Peyer's patch (tissue), 4 donors: Measurements from ENCODE around the gene SEC24B. TPM values are rescaled to one million over a fixed set of nuclear protein-coding genes. Genes with fewer than 3 reads are reported as not detected.
A peak's percentile ranks its signal among the peaks of the same experiment; 100 is the strongest.

Source experiments
- DNase-seq, 3 donors: peaks; one replicate each; pipeline ENCODE4 v3.0.0-alpha.2; 2017 to 2019
- H3K27ac ChIP-seq, 4 donors: fragments of 200-600 bp; sonication (generic); one replicate each; pipeline ENCODE4 v1.5.1; 2016 to 2019
- H3K27me3 ChIP-seq, 2 donors: fragments of 200-600 bp; sonication (generic); one replicate each; pipeline ENCODE4 v1.5.1; 2019
- H3K36me3 ChIP-seq, 3 donors: fragments of 200-600 bp; sonication (generic); one replicate each; pipeline ENCODE4 v1.5.1; 2016 to 2019
- H3K4me1 ChIP-seq, 4 donors: fragments of 200-600 bp; sonication (generic); one replicate each; pipeline ENCODE4 v1.5.1; 2016 to 2019
- H3K4me3 ChIP-seq, 4 donors: fragments of 200-600 bp; sonication (generic); 1 replicate in 3 of 4; 2 replicates in 1 of 4; pipeline ENCODE4 v1.5.1; 2016 to 2019; ENCODE audit warnings: mild to moderate bottlenecking in 1 of 4
- H3K9me3 ChIP-seq, 4 donors: fragments of 200-600 bp; sonication (generic); one replicate each; pipeline ENCODE4 v1.5.1; 2016 to 2019; ENCODE audit warnings: mild to moderate bottlenecking in 1 of 4
- CTCF ChIP-seq, 6 experiments: fragments of 450-650 bp in 4 of 6; fragments of 200-600 bp in 2 of 6; sonication (generic) in 1 of 6; IDR thresholded peaks; one replicate each; pipeline ENCODE4 v1.5.1; 2017 to 2019; ENCODE audit warnings: antibody characterized with exemption in 6 of 6, mild to moderate bottlenecking in 3 of 6, moderate library complexity in 1 of 6
- POLR2A ChIP-seq, 2 donors: fragments of 450-650 bp; IDR thresholded peaks; one replicate each; pipeline ENCODE4 v1.5.1; 2017; ENCODE audit warnings: antibody characterized with exemption in 2 of 2, mild to moderate bottlenecking in 2 of 2, moderate library complexity in 2 of 2
- total RNA-seq, 4 donors: library from RNA; depleted of rRNA; stranded (reverse); fragments of >200 nt; gene quantifications; one replicate each; pipeline ENCODE4 v1.1.0, GENCODE V29; 2016

SEC24B gene
- total RNA-seq, 4 donors from 2014 or later: 24.4 to 40.4 (median 34.9) TPM

GRCh38 chr4:109432696-109433095 is 919 bp upstream of the SEC24B start:
- TF ChIP-seq POLR2A (IDR thresholded peaks at IDR 0.05) (no peak), CTCF (IDR thresholded peaks at IDR 0.05) (no peak)
- no peak for DNase-seq
- H3K27ac ChIP-seq: peak overlapping the region; percentile 88 to 99 (median 90)
- no peaks in the 10 kb centered on the region for H3K36me3 ChIP-seq
- no peaks in the 10 kb centered on the region for H3K27me3 ChIP-seq
- H3K4me1 ChIP-seq: peaks cover 0 to 37% (median 7%) of the 10 kb centered on the region in 4 donors
- peak overlapping the region; percentile 80 to 96 (median 88) for H3K4me3 ChIP-seq
- no peaks in the 10 kb centered on the region for H3K9me3 ChIP-seq

GRCh38 chr4:109434007-109434971 is 674 bp downstream of the SEC24B start:
- TF ChIP-seq CTCF (IDR thresholded peaks at IDR 0.05) (no peak), POLR2A (IDR thresholded peaks at IDR 0.05) (no peak)
- Histone ChIP-seq H3K27me3 (no peaks in the 10 kb centered on the region), H3K4me3 (peak overlapping the region; percentile 80 to 96 (median 88)), H3K36me3 (no peaks in the 10 kb centered on the region), H3K27ac (peak overlapping the region; percentile 88 to 99 (median 90)), H3K9me3 (no peaks in the 10 kb centered on the region), H3K4me1 (peaks cover 0 to 37% (median 7%) of the 10 kb centered on the region in 4 donors)
- peak; percentile 28 to 64 (median 57) for DNase-seq

- no peaks in the 10 kb centered on the region for H3K36me3 ChIP-seq
- DNase-seq: no peak
- peaks cover 0 to 37% (median 7%) of the 10 kb centered on the region in 4 donors for H3K4me1 ChIP-seq
- H3K9me3 ChIP-seq: no peaks in the 10 kb centered on the region
- no peaks in the 10 kb centered on the region for H3K27me3 ChIP-seq
- H3K27ac ChIP-seq: no peak overlapping the region
- peak overlapping the region in 1 of 4 donors; percentile 13 for H3K4me3 ChIP-seq
- TF ChIP-seq POLR2A (IDR thresholded peaks at IDR 0.05): no peak
- no peak for TF ChIP-seq CTCF (IDR thresholded peaks at IDR 0.05)
Measured at GRCh38 chr4:109435635-109436034, 2.0 kb downstream of the SEC24B start.

- Histone ChIP-seq H3K27me3 (no peaks in the 10 kb centered on the region), H3K36me3 (no peaks in the 10 kb centered on the region), H3K9me3 (no peaks in the 10 kb centered on the region), H3K4me3 (no peak overlapping the region), H3K4me1 (peaks cover 0 to 40% (median 7%) of the 10 kb centered on the region in 4 donors), H3K27ac (no peak overlapping the region)
- no peak for DNase-seq
- no peak for TF ChIP-seq POLR2A (IDR thresholded peaks at IDR 0.05)
- TF ChIP-seq CTCF (IDR thresholded peaks at IDR 0.05): no peak
Measured at GRCh38 chr4:109436504-109436903, 2.9 kb downstream of the SEC24B start.

GRCh38 chr4:109440948-109441347 is 7.3 kb downstream of the SEC24B start:
- Histone ChIP-seq H3K36me3 (no peaks in the 10 kb centered on the region), H3K9me3 (no peaks in the 10 kb centered on the region), H3K4me3 (no peak overlapping the region), H3K27me3 (no peaks in the 10 kb centered on the region), H3K4me1 (peaks cover 0 to 34% (median 3%) of the 10 kb centered on the region in 4 donors), H3K27ac (no peak overlapping the region)
- no peak for DNase-seq
- TF ChIP-seq CTCF (IDR thresholded peaks at IDR 0.05) (no peak), POLR2A (IDR thresholded peaks at IDR 0.05) (no peak)
